ENCODE measurements around the gene INVS. TPM values are rescaled to one million over a fixed set of nuclear protein-coding genes. Genes with fewer than 3 reads are reported as not detected.
A peak's percentile ranks its signal among the peaks of the same experiment; 100 is the strongest.

The INVS gene
- total and polyA plus RNA-seq, 2 of the 13 experiments (the other 11 are each of a cell fraction or from before 2014, with no cell fraction given): 11.3 to 16.3 TPM

- TF ChIP-seq, protein P1, sequence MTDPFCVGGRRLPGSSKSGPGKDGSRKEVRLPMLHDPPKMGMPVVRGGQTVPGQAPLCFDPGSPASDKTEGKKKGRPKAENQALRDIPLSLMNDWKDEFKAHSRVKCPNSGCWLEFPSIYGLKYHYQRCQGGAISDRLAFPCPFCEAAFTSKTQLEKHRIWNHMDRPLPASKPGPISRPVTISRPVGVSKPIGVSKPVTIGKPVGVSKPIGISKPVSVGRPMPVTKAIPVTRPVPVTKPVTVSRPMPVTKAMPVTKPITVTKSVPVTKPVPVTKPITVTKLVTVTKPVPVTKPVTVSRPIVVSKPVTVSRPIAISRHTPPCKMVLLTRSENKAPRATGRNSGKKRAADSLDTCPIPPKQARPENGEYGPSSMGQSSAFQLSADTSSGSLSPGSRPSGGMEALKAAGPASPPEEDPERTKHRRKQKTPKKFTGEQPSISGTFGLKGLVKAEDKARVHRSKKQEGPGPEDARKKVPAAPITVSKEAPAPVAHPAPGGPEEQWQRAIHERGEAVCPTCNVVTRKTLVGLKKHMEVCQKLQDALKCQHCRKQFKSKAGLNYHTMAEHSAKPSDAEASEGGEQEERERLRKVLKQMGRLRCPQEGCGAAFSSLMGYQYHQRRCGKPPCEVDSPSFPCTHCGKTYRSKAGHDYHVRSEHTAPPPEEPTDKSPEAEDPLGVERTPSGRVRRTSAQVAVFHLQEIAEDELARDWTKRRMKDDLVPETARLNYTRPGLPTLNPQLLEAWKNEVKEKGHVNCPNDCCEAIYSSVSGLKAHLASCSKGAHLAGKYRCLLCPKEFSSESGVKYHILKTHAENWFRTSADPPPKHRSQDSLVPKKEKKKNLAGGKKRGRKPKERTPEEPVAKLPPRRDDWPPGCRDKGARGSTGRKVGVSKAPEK (CRISPR knock-in tag; IDR thresholded peaks at IDR 0.05; ENCODE audit: borderline replicate concordance): no peak
- no peak; a peak in 1 of 4 replicates for TF ChIP-seq KLF16 (CRISPR knock-in tag; IDR thresholded peaks at IDR 0.05)
- TF ChIP-seq ZNF510 (CRISPR knock-in tag; IDR thresholded peaks at IDR 0.05; ENCODE audit: low read depth): no peak
- no peak for TF ChIP-seq FOXK2 (IDR thresholded peaks at IDR 0.05)
- TF ChIP-seq ZNF75D (CRISPR knock-in tag; IDR thresholded peaks at IDR 0.05; ENCODE audit: borderline replicate concordance): no peak
- 0 out of 2 replicates have a peak, but pooled peaks have one; percentile 19 for TF ChIP-seq ZNF660 (CRISPR knock-in tag; IDR thresholded peaks at IDR 0.05; ENCODE audit: borderline replicate concordance, low read depth)
- TF ChIP-seq KDM5A (IDR thresholded peaks at IDR 0.05; ENCODE audit: borderline replicate concordance, low read length): peak; percentile 64
- no peak for TF ChIP-seq AHR (CRISPR knock-in tag; IDR thresholded peaks at IDR 0.05)
- 0 out of 2 replicates have a peak, but pooled peaks have one; percentile 37 for TF ChIP-seq NFKBIZ (CRISPR knock-in tag; IDR thresholded peaks at IDR 0.05)
- TF ChIP-seq GATAD2A (CRISPR knock-in tag; IDR thresholded peaks at IDR 0.05): 0 out of 2 replicates have a peak, but pooled peaks have one; percentile 8
- peak; percentile 75 for TF ChIP-seq AGO2 (optimal IDR thresholded peaks at IDR 0.05; ENCODE audit: low read depth, low read length)
- no peak for TF ChIP-seq PBX2 (CRISPR knock-in tag; IDR thresholded peaks at IDR 0.05)
- TF ChIP-seq THAP9 (CRISPR knock-in tag; IDR thresholded peaks at IDR 0.05; ENCODE audit: borderline replicate concordance): peak; percentile 64; the same call in 1 of the 2 replicates
- peak; percentile 66; the same call in 1 of the 2 replicates for TF ChIP-seq ZNF543 (CRISPR knock-in tag; IDR thresholded peaks at IDR 0.05)
- peak; percentile 99 for TF ChIP-seq ELF1 (CRISPR knock-in tag; IDR thresholded peaks at IDR 0.05)
- TF ChIP-seq ZNF713 (CRISPR knock-in tag; IDR thresholded peaks at IDR 0.05): no peak
- peak; percentile 83 for TF ChIP-seq KDM5B (CRISPR knock-in tag; IDR thresholded peaks at IDR 0.05; ENCODE audit: borderline replicate concordance)
- no peak for TF ChIP-seq ZSCAN31 (CRISPR knock-in tag; IDR thresholded peaks at IDR 0.05; ENCODE audit: low read depth)
- no peak for TF ChIP-seq SP1 (IDR thresholded peaks at IDR 0.05)
- peak; percentile 40; the same call in 1 of the 2 replicates for TF ChIP-seq SP1 (CRISPR knock-in tag; IDR thresholded peaks at IDR 0.05)
- peak; percentile 32 for TF ChIP-seq XRCC5 (optimal IDR thresholded peaks at IDR 0.05; ENCODE audit: low read length)
Measured at GRCh38 chr9:100098887-100099721, at the start of gene INVS, which contains the start of gene ERP44 (continued).

Measured in HepG2 (cell line).